Body of pancreas (tissue), 4 donors: ENCODE results near the gene HDAC7. TPM values are rescaled to one million over a fixed set of nuclear protein-coding genes. Genes with fewer than 3 reads are reported as not detected.

Source experiments
- ATAC-seq: fragments of 150-250 bp; one replicate; pipeline ENCODE4 v1.9.1; 2016
- DNase-seq, 4 donors: peaks; one replicate each; pipeline ENCODE4 v3.0.0-alpha.2; 2019
- H3K27ac ChIP-seq, 4 donors: fragments of 200-600 bp; sonication (generic); 1 replicate in 3 of 4; 2 replicates in 1 of 4; pipeline versions ENCODE4 v1.5.1 to v1.6.1; 2016 to 2019; ENCODE audit warnings: mild to moderate bottlenecking in 1 of 4, mixed read lengths in 1 of 4, moderate library complexity in 1 of 4
- H3K27me3 ChIP-seq, 2 donors: fragments of 200-600 bp; sonication (generic); one replicate each; pipeline ENCODE4 v1.6.0; 2016; ENCODE audit warnings: mild to moderate bottlenecking in 1 of 2
- H3K36me3 ChIP-seq, 2 donors: fragments of 200-600 bp; sonication (generic); replicated peaks in 1 of 2; 2 replicates each; pipeline ENCODE4 v1.5.1; 2016; ENCODE audit warnings: low read depth in 2 of 2; ENCODE audit not compliant: insufficient read depth in 1 of 2
- H3K4me1 ChIP-seq: fragments of 200-600 bp; sonication (generic); one replicate; pipeline ENCODE4 v1.6.0; 2016
- H3K4me3 ChIP-seq, 2 donors: fragments of 200-600 bp; sonication (generic); 1 replicate in 1 of 2; 2 replicates in 1 of 2; pipeline ENCODE4 v1.5.1; 2016 to 2019
- H3K9me3 ChIP-seq, 3 donors: fragments of 200-600 bp; sonication (generic); 1 replicate in 2 of 3; 2 replicates in 1 of 3; pipeline ENCODE4 v1.5.1; 2016
- POLR2A ChIP-seq, 3 donors: fragments of 450-650 bp; IDR thresholded peaks; one replicate each; pipeline ENCODE4 v1.6.1; 2016; ENCODE audit warnings: antibody characterized with exemption in 3 of 3, mild to moderate bottlenecking in 2 of 3
- WGBS, 2 donors: methylation state at CpG; one replicate each; pipeline ENCODE4 v1.1.5; 2017; 5-methylcytosine and 5-hydroxymethylcytosine counted together
- intact Hi-C: fragments of 100-400 bp; cut with DNase I; formaldehyde crosslinking; loops from one replicate; pipeline ENCODE4 v1.15.1; 2023
- total RNA-seq, 2 donors: library from RNA; depleted of rRNA; stranded (reverse); fragments of >200 nt; gene quantifications; one replicate each; pipeline ENCODE4 v1.1.0, GENCODE V29; 2016
- TF ChIP-seq, protein P1 (sequence below), 7 experiments: fragments of 450-650 bp in 4 of 7; fragments of 200-600 bp in 3 of 7; sonication (generic) in 3 of 7; IDR thresholded peaks; one replicate each; pipeline ENCODE4 v1.5.1; 2016 to 2019; ENCODE audit warnings: antibody characterized with exemption in 7 of 7

Gene HDAC7
- total RNA-seq, 2 donors from 2014 or later = 26.2 to 26.7 TPM

DNA sequence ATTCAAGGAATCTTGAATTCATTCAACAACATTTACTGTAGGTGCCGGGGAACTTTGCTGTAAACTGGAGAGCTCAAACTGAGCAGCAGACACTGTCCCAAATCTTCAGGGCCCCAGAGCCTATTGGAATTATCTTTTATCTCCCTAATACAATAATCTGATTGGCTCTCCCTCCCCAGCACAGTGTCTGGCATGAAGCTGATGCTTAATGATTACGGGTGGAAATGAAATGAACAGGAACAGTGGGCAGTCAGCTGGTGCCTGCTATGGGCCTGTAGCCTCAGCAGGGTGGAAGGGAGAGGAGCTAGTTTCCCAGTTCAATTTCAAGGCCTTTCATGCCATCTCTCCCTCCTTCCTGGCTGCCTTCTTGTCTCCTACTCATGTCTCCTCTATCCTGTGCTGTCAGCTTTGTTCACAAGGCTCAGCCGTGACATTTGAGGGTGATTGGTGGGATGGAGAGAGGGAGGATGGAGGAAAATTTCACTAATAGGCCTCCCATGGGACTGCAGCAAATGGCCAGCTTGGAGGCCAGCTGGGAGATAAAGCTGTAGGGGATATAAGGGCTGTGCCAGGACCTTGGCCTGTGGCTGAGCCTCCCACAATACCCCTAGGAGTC is 56.7 kb downstream of the HDAC7 start:
- no peaks in the 10 kb centered on the region for H3K9me3 ChIP-seq
- TF ChIP-seq, protein P1, sequence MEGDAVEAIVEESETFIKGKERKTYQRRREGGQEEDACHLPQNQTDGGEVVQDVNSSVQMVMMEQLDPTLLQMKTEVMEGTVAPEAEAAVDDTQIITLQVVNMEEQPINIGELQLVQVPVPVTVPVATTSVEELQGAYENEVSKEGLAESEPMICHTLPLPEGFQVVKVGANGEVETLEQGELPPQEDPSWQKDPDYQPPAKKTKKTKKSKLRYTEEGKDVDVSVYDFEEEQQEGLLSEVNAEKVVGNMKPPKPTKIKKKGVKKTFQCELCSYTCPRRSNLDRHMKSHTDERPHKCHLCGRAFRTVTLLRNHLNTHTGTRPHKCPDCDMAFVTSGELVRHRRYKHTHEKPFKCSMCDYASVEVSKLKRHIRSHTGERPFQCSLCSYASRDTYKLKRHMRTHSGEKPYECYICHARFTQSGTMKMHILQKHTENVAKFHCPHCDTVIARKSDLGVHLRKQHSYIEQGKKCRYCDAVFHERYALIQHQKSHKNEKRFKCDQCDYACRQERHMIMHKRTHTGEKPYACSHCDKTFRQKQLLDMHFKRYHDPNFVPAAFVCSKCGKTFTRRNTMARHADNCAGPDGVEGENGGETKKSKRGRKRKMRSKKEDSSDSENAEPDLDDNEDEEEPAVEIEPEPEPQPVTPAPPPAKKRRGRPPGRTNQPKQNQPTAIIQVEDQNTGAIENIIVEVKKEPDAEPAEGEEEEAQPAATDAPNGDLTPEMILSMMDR (IDR thresholded peaks at IDR 0.05) = no peak
- no peak for TF ChIP-seq POLR2A (IDR thresholded peaks at IDR 0.05)
- ATAC-seq (no peak), DNase-seq (no peak)
- H3K27me3 ChIP-seq = no peaks in the 10 kb centered on the region
- H3K4me3 ChIP-seq = no peak overlapping the region
- H3K4me1 ChIP-seq = peaks cover 19% of the 10 kb centered on the region
- no peaks in the 10 kb centered on the region for H3K36me3 ChIP-seq
- peak overlapping the region in 1 of 4 donors; percentile 5 for H3K27ac ChIP-seq
- 63 to 78% methylated on average over 3 of the region's 3 CpGs for WGBS, 2 donors
- intact Hi-C loops = no loop called here

DNA sequence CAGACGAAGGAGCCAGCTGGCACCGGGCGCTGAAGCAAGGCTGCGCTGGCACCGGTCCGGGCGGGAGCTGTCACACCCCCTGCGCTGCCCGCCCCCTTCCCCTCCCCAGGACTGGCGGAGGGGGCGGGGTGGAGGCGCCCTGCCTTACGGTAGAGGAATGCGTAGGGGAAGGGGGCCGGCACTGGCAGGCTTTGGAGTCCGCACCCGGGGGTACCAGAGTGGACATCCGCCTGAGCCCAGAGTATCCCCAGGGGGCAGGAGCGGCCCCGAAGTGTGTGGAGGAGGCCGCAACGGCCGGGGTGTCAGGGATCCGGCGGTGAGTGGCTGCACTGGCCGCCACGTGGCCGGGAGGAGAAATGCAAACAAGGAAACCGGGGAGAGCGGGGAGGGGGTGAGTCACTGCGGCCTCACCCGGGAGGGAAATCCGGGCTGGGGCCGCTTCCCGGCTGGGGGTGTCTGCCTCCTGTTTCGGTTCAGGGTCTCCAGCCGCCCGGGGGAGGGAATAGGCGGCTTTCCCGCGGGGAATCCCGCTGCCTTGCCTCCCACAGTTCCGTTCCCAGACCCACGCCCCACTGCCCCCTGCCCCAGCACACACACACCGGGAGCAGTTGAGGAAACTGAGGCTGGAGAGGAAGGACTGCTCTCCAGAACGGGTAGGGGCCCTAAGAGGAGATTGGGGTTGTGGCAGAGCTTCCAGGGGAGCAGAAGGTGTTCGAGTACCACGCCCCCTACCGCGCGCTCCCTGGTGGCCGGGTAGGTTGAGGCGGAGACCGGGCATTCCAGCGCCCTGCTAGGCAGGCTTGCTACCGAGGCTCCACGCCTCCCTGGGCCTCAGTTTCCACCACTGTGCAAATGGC is 60.6 kb downstream of the HDAC7 start, which contains the start of gene RAPGEF3:
Gene RAPGEF3 (minus strand): TSS at position 47 of the 857 bp plus-strand sequence. CDS start 324 bp downstream, outside the sequence.
- ATAC-seq (peak; percentile 91), DNase-seq (peak; percentile 88 to 96 (median 91))
- TF ChIP-seq, protein P1 (IDR thresholded peaks at IDR 0.05) = peak; percentile 16 to 64 (median 53)
- TF ChIP-seq POLR2A (IDR thresholded peaks at IDR 0.05) = peak; percentile 40 to 74 (median 57)
- intact Hi-C loops = no loop called here
- WGBS, 2 donors = 1% methylated on average over 35 to 57 of the region's 57 CpGs
- no peaks in the 10 kb centered on the region for H3K27me3 ChIP-seq
- peak within 1 kb of the TSS; percentile 69 to 85 (median 78) for H3K27ac ChIP-seq
- no peaks in the 10 kb centered on the region for H3K9me3 ChIP-seq
- peak within 1 kb of the TSS; percentile 33 for H3K4me3 ChIP-seq
- peaks cover 45% of the 10 kb centered on the region for H3K4me1 ChIP-seq
- H3K36me3 ChIP-seq = no peaks in the 10 kb centered on the region

DNA sequence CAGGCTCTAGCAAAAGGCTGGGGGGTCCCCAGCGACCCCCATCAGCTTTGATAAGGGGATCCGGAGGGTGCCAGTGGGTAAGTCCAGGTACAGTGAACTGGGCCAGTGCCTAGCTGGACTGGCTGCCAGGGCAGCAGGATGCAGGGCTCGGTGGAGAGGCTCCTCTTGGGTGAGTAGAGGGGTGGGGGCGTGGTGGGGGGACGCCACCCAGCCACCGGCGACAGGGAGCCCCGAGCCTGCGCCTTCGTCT is 61.2 kb downstream of the HDAC7 start:
- peaks cover 50% of the 10 kb centered on the region for H3K4me1 ChIP-seq

DNA sequence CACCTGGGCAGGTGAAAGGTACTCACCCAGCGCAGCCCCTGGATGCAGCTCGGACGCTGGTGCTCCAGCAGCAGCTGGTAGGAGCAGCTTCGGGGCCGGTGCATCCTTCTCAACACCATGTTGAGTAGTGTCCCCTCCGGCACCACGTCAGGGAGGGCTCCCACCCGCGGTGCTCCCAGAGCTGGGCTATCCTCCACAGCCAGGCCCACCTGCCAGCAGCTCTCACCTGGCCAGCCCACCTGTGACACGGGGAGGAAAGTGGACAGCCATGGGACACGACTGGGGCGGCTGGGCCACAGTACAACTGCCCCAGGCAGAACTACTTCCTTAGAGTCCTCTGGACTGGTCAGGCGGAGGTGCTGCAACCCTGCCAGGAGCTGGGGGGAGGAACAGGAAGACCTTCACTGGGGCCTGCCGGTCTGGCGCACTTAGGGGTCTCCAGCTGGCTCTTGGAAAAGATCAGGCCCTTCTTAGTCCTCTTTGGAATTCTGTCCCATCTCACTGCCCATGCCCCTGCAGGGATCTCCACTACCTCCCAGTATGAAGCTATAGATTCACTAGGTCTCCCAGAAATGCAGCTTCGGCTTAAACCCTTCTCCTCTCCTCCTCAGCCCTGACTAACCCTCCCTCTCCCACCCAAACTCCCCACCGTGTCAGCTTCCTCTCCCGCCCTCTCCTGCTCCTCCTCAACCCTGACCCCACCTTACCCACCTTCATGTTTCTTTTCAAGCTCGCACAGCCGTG is 61.7 kb downstream of the HDAC7 start:
- Histone ChIP-seq H3K27me3 (no peaks in the 10 kb centered on the region), H3K4me3 (peak overlapping the region in 1 of 2 donors; percentile 33), H3K36me3 (no peaks in the 10 kb centered on the region), H3K27ac (peak overlapping the region; percentile 69 to 85 (median 78)), H3K9me3 (no peaks in the 10 kb centered on the region), H3K4me1 (peaks cover 50% of the 10 kb centered on the region)
- WGBS, 2 donors = 51 to 65% methylated on average over 7 to 20 of the region's 20 CpGs
- TF ChIP-seq, protein P1 (IDR thresholded peaks at IDR 0.05) = no peak
- TF ChIP-seq POLR2A (IDR thresholded peaks at IDR 0.05) = no peak
- ATAC-seq (no peak), DNase-seq (peak in 1 of 4 donors; percentile 21)
- intact Hi-C loops = no loop called here

More for the DNA sequence above, 61.2 kb downstream of the HDAC7 start:
- Histone ChIP-seq H3K27ac (peak overlapping the region; percentile 69 to 85 (median 78)), H3K4me3 (peak overlapping the region in 1 of 2 donors; percentile 33), H3K36me3 (no peaks in the 10 kb centered on the region), H3K9me3 (no peaks in the 10 kb centered on the region), H3K27me3 (no peaks in the 10 kb centered on the region)
- intact Hi-C loops = no loop called here
- ATAC-seq = no peak
- DNase-seq = no peak
- no peak for TF ChIP-seq POLR2A (IDR thresholded peaks at IDR 0.05)
- TF ChIP-seq, protein P1 (IDR thresholded peaks at IDR 0.05) = no peak
- 4 to 5% methylated on average over 10 of the region's 10 CpGs for WGBS, 2 donors
